Measurements from ENCODE around the gene MSMP.

DNA sequence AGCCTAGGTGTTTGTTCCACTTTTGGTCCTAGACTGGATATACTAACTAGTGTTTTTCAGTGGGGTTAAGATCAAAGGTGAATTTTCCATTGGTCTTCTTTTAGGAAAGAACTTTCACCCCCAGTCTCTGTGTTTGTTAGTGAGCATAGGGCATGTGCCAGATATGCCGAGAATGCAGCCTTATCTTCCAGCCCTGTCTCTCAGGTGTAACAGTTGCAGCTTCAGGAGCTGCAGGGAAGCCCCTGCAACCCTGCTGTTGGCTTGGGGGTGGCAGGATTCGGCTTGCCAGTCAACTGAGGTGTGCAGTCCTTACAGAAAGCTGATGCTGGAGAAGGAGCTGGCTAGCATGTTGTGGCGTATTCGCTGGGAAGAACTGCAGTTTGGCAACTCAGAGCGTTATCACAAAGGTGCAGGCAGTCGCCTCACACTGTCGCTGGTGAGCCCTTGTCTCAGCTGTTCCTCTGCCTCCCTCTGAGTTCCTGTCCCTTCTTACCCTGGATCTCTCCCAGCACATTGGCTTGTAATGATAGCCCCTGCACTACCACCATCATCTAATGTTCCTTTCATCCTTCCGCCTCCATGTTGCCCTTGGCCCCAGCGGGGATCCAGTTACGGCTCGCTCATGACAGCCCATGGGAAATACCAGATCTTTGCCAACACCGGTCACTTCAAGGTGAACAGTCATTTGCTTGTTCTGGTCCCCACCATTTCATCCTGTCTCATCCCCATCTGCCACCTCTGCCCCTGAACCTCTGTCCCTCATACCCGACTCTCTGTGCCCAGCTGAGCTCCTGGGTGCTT, 47.5 kb upstream of the MSMP start:
- no peak for TF ChIP-seq EZH2 (IDR thresholded peaks at IDR 0.05; ENCODE audit: insufficient read depth, low read length)
- no peak for TF ChIP-seq CTCF (IDR thresholded peaks at IDR 0.05; ENCODE audit: insufficient read depth, low read depth, low read length)

All from astrocyte (in vitro differentiated cells and primary cell).